ENCODE data around the gene CDKAL1.
A peak's percentile ranks its signal among the peaks of the same experiment; 100 is the strongest.

The CDKAL1 gene

GRCh38 chr6:21000331-21000801 lies 466.1 kb downstream of the CDKAL1 start:
- peak overlapping the region; percentile 34 for H2BK120ac ChIP-seq (ENCODE audit: low read depth, low read length)
- no peak for DNase-seq
- no peak overlapping the region for H4K91ac ChIP-seq (ENCODE audit: low read length)
- H3K4me2 ChIP-seq (ENCODE audit: low read length, poor library complexity, severe bottlenecking), result no peak overlapping the region
- no peak overlapping the region for H3K9ac ChIP-seq (ENCODE audit: low read length)
- no peak overlapping the region for H2AFZ ChIP-seq (ENCODE audit: low read depth, low read length)
- H3K9me3 ChIP-seq (ENCODE audit: control insufficient read depth, low read length), result peaks cover 2% of the 10 kb centered on the region
- H2BK15ac ChIP-seq (ENCODE audit: low read depth, poor library complexity, severe bottlenecking), result no peak overlapping the region
- H4K8ac ChIP-seq (ENCODE audit: low read length), result no peak overlapping the region
- H3K14ac ChIP-seq (ENCODE audit: low read length in 2 of 2), result no peak overlapping the region
- 100% methylated on average over 2 of the region's 2 CpGs for whole genome bisulfite sequencing
- H3K27me3 ChIP-seq (ENCODE audit: control insufficient read depth in 1 of 2, insufficient read depth in 1 of 2, low read length in 2 of 2), result no peaks in the 10 kb centered on the region
- H2BK5ac ChIP-seq (ENCODE audit: low read depth, low read length, poor library complexity, severe bottlenecking), result no peak overlapping the region
- peak overlapping the region in 1 of 2 experiments; percentile 43 for H3K18ac ChIP-seq (ENCODE audit: low read depth in 1 of 2, low read length in 2 of 2)
- H3K27ac ChIP-seq (ENCODE audit: low read length, poor library complexity, severe bottlenecking), result no peak overlapping the region
- H3K4me3 ChIP-seq (ENCODE audit: insufficient read depth in 1 of 2, low read depth in 1 of 2, low read length in 2 of 2), result no peak overlapping the region
- H2BK12ac ChIP-seq (ENCODE audit: low read length in 2 of 2), result no peak overlapping the region
- H3K4ac ChIP-seq (ENCODE audit: low read depth in 1 of 2, low read length in 2 of 2), result no peak overlapping the region
- H3K79me1 ChIP-seq (replicated peaks; ENCODE audit: low read length, poor library complexity, severe bottlenecking), result no peaks in the 10 kb centered on the region
- no peak overlapping the region for H3K23ac ChIP-seq (ENCODE audit: low read length in 2 of 2)
- H2AK5ac ChIP-seq (ENCODE audit: low read length, severe bottlenecking), result no peak overlapping the region
- H3K36me3 ChIP-seq (ENCODE audit: control insufficient read depth in 1 of 2, insufficient read depth in 2 of 2, low read depth in 1 of 2, low read length in 2 of 2), result no peaks in the 10 kb centered on the region
- no peaks in the 10 kb centered on the region for H3K4me1 ChIP-seq (ENCODE audit: control insufficient read depth, insufficient read depth, low read depth, low read length)

GRCh38 chr6:21001736-21002135 lies 467.5 kb downstream of the CDKAL1 start:
- no peak overlapping the region for H3K4ac ChIP-seq (ENCODE audit: low read depth in 1 of 2, low read length in 2 of 2)
- H3K4me3 ChIP-seq (ENCODE audit: insufficient read depth in 1 of 2, low read depth in 1 of 2, low read length in 2 of 2), result no peak overlapping the region
- no peaks in the 10 kb centered on the region for H3K36me3 ChIP-seq (ENCODE audit: control insufficient read depth in 1 of 2, insufficient read depth in 2 of 2, low read depth in 1 of 2, low read length in 2 of 2)
- H3K23ac ChIP-seq (ENCODE audit: low read length in 2 of 2), result no peak overlapping the region
- no peaks in the 10 kb centered on the region for H3K4me1 ChIP-seq (ENCODE audit: control insufficient read depth, insufficient read depth, low read depth, low read length)
- no peak overlapping the region for H3K4me2 ChIP-seq (ENCODE audit: low read length, poor library complexity, severe bottlenecking)
- no peak overlapping the region for H3K14ac ChIP-seq (ENCODE audit: low read length in 2 of 2)
- H2BK5ac ChIP-seq (ENCODE audit: low read depth, low read length, poor library complexity, severe bottlenecking), result no peak overlapping the region
- H3K9ac ChIP-seq (ENCODE audit: low read length), result no peak overlapping the region
- peak; percentile 29 for DNase-seq
- H2BK15ac ChIP-seq (ENCODE audit: low read depth, poor library complexity, severe bottlenecking), result no peak overlapping the region
- no peak overlapping the region for H4K8ac ChIP-seq (ENCODE audit: low read length)
- H3K18ac ChIP-seq (ENCODE audit: low read depth in 1 of 2, low read length in 2 of 2), result no peak overlapping the region
- no peak overlapping the region for H2AFZ ChIP-seq (ENCODE audit: low read depth, low read length)
- no peaks in the 10 kb centered on the region for H3K79me1 ChIP-seq (replicated peaks; ENCODE audit: low read length, poor library complexity, severe bottlenecking)
- H3K27ac ChIP-seq (ENCODE audit: low read length, poor library complexity, severe bottlenecking), result no peak overlapping the region
- no peaks in the 10 kb centered on the region for H3K9me3 ChIP-seq (ENCODE audit: control insufficient read depth, low read length)
- no peak overlapping the region for H2BK12ac ChIP-seq (ENCODE audit: low read length in 2 of 2)
- no peaks in the 10 kb centered on the region for H3K27me3 ChIP-seq (ENCODE audit: control insufficient read depth in 1 of 2, insufficient read depth in 1 of 2, low read length in 2 of 2)
- WGBS, result 74% methylated on average over 3 of the region's 3 CpGs
- no peak overlapping the region for H2BK120ac ChIP-seq (ENCODE audit: low read depth, low read length)
- no peak overlapping the region for H2AK5ac ChIP-seq (ENCODE audit: low read length, severe bottlenecking)
- no peak overlapping the region for H4K91ac ChIP-seq (ENCODE audit: low read length)

GRCh38 chr6:21003780-21004541 lies 469.7 kb downstream of the CDKAL1 start:
- H3K36me3 ChIP-seq (ENCODE audit: control insufficient read depth in 1 of 2, insufficient read depth in 2 of 2, low read depth in 1 of 2, low read length in 2 of 2), result no peaks in the 10 kb centered on the region
- no peak overlapping the region for H2BK120ac ChIP-seq (ENCODE audit: low read depth, low read length)
- no peak overlapping the region for H2BK15ac ChIP-seq (ENCODE audit: low read depth, poor library complexity, severe bottlenecking)
- H3K4me2 ChIP-seq (ENCODE audit: low read length, poor library complexity, severe bottlenecking), result no peak overlapping the region
- H4K8ac ChIP-seq (ENCODE audit: low read length), result no peak overlapping the region
- no peak overlapping the region for H3K23ac ChIP-seq (ENCODE audit: low read length in 2 of 2)
- no peak for DNase-seq
- H3K79me1 ChIP-seq (replicated peaks; ENCODE audit: low read length, poor library complexity, severe bottlenecking), result peaks cover 3% of the 10 kb centered on the region
- H3K27me3 ChIP-seq (ENCODE audit: control insufficient read depth in 1 of 2, insufficient read depth in 1 of 2, low read length in 2 of 2), result no peaks in the 10 kb centered on the region
- no peak overlapping the region for H2AFZ ChIP-seq (ENCODE audit: low read depth, low read length)
- no peak overlapping the region for H4K91ac ChIP-seq (ENCODE audit: low read length)
- H3K4me3 ChIP-seq (ENCODE audit: insufficient read depth in 1 of 2, low read depth in 1 of 2, low read length in 2 of 2), result no peak overlapping the region
- no peak overlapping the region for H2AK5ac ChIP-seq (ENCODE audit: low read length, severe bottlenecking)
- no peaks in the 10 kb centered on the region for H3K9me3 ChIP-seq (ENCODE audit: control insufficient read depth, low read length)
- H3K9ac ChIP-seq (ENCODE audit: low read length), result peak overlapping the region; percentile 18
- H3K27ac ChIP-seq (ENCODE audit: low read length, poor library complexity, severe bottlenecking), result peak overlapping the region; percentile 86
- H2BK12ac ChIP-seq (ENCODE audit: low read length in 2 of 2), result no peak overlapping the region
- WGBS, result no CpG with 5 or more reads among the region's 3 CpGs
- no peak overlapping the region for H3K18ac ChIP-seq (ENCODE audit: low read depth in 1 of 2, low read length in 2 of 2)
- H3K4ac ChIP-seq (ENCODE audit: low read depth in 1 of 2, low read length in 2 of 2), result peak overlapping the region in 1 of 2 experiments; percentile 73
- no peak overlapping the region for H2BK5ac ChIP-seq (ENCODE audit: low read depth, low read length, poor library complexity, severe bottlenecking)
- H3K4me1 ChIP-seq (ENCODE audit: control insufficient read depth, insufficient read depth, low read depth, low read length), result no peaks in the 10 kb centered on the region
- H3K14ac ChIP-seq (ENCODE audit: low read length in 2 of 2), result no peak overlapping the region

- H3K79me1 ChIP-seq (replicated peaks; ENCODE audit: low read length, poor library complexity, severe bottlenecking), result peaks cover 3% of the 10 kb centered on the region
- no peak overlapping the region for H2BK5ac ChIP-seq (ENCODE audit: low read depth, low read length, poor library complexity, severe bottlenecking)
- DNase-seq, result peak; percentile 81
- H2BK12ac ChIP-seq (ENCODE audit: low read length in 2 of 2), result no peak overlapping the region
- H2AFZ ChIP-seq (ENCODE audit: low read depth, low read length), result no peak overlapping the region
- H4K91ac ChIP-seq (ENCODE audit: low read length), result no peak overlapping the region
- peak overlapping the region; percentile 76 for H3K9ac ChIP-seq (ENCODE audit: low read length)
- H2BK120ac ChIP-seq (ENCODE audit: low read depth, low read length), result no peak overlapping the region
- H3K18ac ChIP-seq (ENCODE audit: low read depth in 1 of 2, low read length in 2 of 2), result no peak overlapping the region
- H3K14ac ChIP-seq (ENCODE audit: low read length in 2 of 2), result no peak overlapping the region
- no peak overlapping the region for H2BK15ac ChIP-seq (ENCODE audit: low read depth, poor library complexity, severe bottlenecking)
- H3K4me1 ChIP-seq (ENCODE audit: control insufficient read depth, insufficient read depth, low read depth, low read length), result no peaks in the 10 kb centered on the region
- H3K27me3 ChIP-seq (ENCODE audit: control insufficient read depth in 1 of 2, insufficient read depth in 1 of 2, low read length in 2 of 2), result no peaks in the 10 kb centered on the region
- H3K9me3 ChIP-seq (ENCODE audit: control insufficient read depth, low read length), result no peaks in the 10 kb centered on the region
- no peak overlapping the region for H4K8ac ChIP-seq (ENCODE audit: low read length)
- no peaks in the 10 kb centered on the region for H3K36me3 ChIP-seq (ENCODE audit: control insufficient read depth in 1 of 2, insufficient read depth in 2 of 2, low read depth in 1 of 2, low read length in 2 of 2)
- peak overlapping the region; percentile 10 for H3K4me2 ChIP-seq (ENCODE audit: low read length, poor library complexity, severe bottlenecking)
- peak overlapping the region in 1 of 2 experiments; percentile 24 for H3K4me3 ChIP-seq (ENCODE audit: insufficient read depth in 1 of 2, low read depth in 1 of 2, low read length in 2 of 2)
- WGBS, result no CpG with 5 or more reads among the region's 3 CpGs
- H3K27ac ChIP-seq (ENCODE audit: low read length, poor library complexity, severe bottlenecking), result peak overlapping the region; percentile 62
- H3K4ac ChIP-seq (ENCODE audit: low read depth in 1 of 2, low read length in 2 of 2), result no peak overlapping the region
- H2AK5ac ChIP-seq (ENCODE audit: low read length, severe bottlenecking), result no peak overlapping the region
- H3K23ac ChIP-seq (ENCODE audit: low read length in 2 of 2), result no peak overlapping the region
Measured at GRCh38 chr6:21005816-21006570, 471.7 kb downstream of the CDKAL1 start.

All from mesenchymal stem cell (in vitro differentiated cells and primary cell).